ENCODE measurements around the gene RAD51B. TPM values are rescaled to one million over a fixed set of nuclear protein-coding genes. Genes with fewer than 3 reads are reported as not detected.

RAD51B gene
- total and polyA plus RNA-seq, 9 of the 15 experiments (the other 6 are each of a cell fraction or from before 2014, with no cell fraction given): 8.5 to 17.3 (median 11.3) TPM

DNA sequence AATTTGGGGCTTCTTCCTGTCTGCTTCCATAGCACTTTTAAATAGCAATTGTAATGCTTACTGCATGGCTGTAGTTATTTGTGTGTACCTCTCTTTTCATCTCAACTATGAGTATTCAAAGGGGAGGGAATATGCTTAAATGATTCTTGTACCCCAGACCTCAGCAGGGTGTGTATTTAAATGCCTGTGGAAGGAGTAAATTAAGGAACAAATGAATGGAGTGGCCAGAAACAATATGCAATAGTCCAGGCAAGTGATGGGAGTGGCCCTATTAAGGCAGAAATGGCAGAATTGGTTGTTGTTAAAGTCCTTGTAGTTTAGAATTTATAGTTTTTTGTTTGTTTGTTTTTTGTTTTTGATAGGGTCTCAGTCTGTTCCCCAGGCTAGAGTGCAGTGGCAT is 1.5 kb downstream of the RAD51B start:
- Histone ChIP-seq H3K27me3 (ENCODE audit: control insufficient read depth in 2 of 2, insufficient read depth in 2 of 2, low read length in 2 of 2) (no peaks in the 10 kb centered on the region), H3K9me1 (ENCODE audit: control insufficient read depth, insufficient read depth, low read length) (no peaks in the 10 kb centered on the region), H3K79me2 (ENCODE audit: control insufficient read depth, insufficient read depth, low read length) (peaks cover 16% of the 10 kb centered on the region), H3K9ac (ENCODE audit: insufficient read depth in 1 of 2, low read depth in 2 of 2, low read length in 2 of 2) (peak overlapping the region in 1 of 2 experiments; percentile 77; a peak in 2 of 4 replicates), H3K9me3 (replicated peaks; ENCODE audit: control insufficient read depth, insufficient read depth, low read depth, low read length) (no peaks in the 10 kb centered on the region; the same call in 1 of the 2 replicates), H3K4me3 (no peak overlapping the region), H3K36me3 (ENCODE audit: control insufficient read depth, insufficient read depth, low read length) (0 out of 3 replicates have a peak, but pooled peaks cover 3% of the 10 kb centered on the region), H3K4me1 (replicated peaks in 1 of 2; ENCODE audit: control insufficient read depth in 2 of 2, insufficient read depth in 2 of 2, low read length in 2 of 2) (peaks cover 0 to 4% of the 10 kb centered on the region in 2 experiments; a peak in 3 of 5 replicates), H3K4me2 (ENCODE audit: insufficient read depth, low read length) (peak overlapping the region; percentile 92), H4K20me1 (replicated peaks; ENCODE audit: control insufficient read depth, insufficient read depth, low read length) (no peaks in the 10 kb centered on the region), H2AFZ (ENCODE audit: low read depth, low read length) (peak overlapping the region; percentile 79), H3K27ac (ENCODE audit: extremely low read depth, low read depth, low read length) (0 out of 3 replicates have a peak overlapping the region, but pooled peaks have one; percentile 69)
- intact Hi-C loops (cut with micrococcal nuclease) (no loop called here), in situ Hi-C loops (cut with MboI) (loop anchor here (25.0 kb wide), 1 partner anchor 1334 kb away; the partner anchor contains the start of gene CCDC196)
- FAIRE-seq: no peak
- no peak for ATAC-seq
- no peak for DNase-seq (ENCODE audit: extremely low read depth in 1 of 4, low spot score in 3 of 4)
- ChIA-PET CTCF (ENCODE audit: low intra/inter-chr PET ratio) (no interaction called here), POLR2A (no interaction called here)
- no TSS peak for BruUV-seq (replicated peaks)
- no peak for TF ChIP-seq ARID1B (IDR thresholded peaks at IDR 0.05)
- TF ChIP-seq, protein P1, sequence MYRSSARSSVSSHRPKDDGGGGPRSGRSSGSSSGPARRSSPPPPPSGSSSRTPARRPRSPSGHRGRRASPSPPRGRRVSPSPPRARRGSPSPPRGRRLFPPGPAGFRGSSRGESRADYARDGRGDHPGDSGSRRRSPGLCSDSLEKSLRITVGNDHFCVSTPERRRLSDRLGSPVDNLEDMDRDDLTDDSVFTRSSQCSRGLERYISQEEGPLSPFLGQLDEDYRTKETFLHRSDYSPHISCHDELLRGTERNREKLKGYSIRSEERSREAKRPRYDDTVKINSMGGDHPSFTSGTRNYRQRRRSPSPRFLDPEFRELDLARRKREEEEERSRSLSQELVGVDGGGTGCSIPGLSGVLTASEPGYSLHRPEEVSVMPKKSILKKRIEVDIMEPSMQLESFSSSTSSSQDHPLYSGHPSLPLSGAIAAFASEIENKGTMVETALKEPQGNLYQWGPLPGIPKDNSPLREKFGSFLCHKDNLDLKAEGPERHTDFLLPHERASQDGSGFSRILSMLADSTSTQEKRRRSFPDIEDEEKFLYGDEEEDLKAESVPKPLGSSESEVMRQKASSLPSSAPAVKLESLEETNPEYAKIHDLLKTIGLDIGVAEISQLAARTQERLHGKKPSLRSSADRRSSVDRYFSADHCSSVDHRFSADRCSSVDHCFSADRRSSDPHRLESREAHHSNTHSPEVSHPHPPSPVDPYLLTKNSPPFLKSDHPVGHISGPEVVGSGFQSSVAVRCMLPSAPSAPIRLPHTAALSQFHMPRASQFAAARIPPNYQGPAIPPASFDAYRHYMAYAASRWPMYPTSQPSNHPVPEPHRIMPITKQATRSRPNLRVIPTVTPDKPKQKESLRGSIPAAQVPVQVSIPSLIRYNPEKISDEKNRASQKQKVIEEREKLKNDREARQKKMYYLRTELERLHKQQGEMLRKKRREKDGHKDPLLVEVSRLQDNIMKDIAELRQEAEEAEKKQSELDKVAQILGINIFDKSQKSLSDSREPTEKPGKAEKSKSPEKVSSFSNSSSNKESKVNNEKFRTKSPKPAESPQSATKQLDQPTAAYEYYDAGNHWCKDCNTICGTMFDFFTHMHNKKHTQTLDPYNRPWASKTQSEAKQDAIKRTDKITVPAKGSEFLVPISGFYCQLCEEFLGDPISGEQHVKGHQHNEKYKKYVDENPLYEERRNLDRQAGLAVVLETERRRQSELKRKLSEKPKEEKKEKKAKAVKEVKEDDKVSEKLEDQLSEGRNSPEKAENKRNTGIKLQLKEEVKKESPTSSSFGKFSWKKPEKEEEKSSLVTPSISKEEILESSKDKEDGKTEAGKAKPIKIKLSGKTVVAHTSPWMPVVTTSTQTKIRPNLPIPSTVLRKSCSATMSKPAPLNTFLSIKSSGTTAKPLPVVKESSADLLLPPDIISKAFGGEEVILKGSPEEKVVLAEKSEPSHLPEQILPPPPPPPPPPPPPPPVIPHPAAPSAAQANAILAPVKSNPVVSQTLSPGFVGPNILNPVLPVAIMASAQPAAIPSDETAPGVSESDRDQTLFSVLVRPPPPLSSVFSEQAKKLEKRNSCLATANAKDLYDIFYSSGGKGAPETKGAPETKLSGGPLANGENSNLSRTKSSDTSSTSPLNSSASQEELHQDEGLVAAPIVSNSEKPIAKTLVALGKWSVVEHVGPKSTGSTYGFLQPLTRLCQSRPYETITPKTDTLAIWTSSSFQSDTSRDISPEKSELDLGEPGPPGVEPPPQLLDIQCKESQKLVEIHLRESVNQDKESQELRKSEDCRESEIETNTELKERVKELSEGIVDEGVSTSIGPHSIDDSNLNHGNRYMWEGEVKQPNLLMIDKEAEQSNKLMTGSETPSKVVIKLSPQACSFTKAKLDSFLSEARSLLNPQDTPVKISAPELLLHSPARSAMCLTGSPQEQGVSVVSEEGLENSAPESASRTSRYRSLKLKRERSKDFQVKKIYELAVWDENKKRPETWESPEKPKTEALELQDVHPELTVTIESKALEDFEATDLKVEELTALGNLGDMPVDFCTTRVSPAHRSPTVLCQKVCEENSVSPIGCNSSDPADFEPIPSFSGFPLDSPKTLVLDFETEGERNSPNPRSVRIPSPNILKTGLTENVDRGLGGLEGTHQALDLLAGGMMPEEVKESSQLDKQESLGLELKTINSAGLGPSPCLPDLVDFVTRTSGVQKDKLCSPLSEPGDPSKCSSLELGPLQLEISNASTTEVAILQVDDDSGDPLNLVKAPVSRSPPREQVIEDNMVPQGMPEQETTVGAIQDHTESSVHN (IDR thresholded peaks at IDR 0.05; ENCODE audit: borderline replicate concordance in 1 of 2, low read depth in 1 of 2): no peak
- TF ChIP-seq ZFP30 (CRISPR knock-in tag; IDR thresholded peaks at IDR 0.05; ENCODE audit: borderline replicate concordance): no peak
- TF ChIP-seq, protein P2, sequence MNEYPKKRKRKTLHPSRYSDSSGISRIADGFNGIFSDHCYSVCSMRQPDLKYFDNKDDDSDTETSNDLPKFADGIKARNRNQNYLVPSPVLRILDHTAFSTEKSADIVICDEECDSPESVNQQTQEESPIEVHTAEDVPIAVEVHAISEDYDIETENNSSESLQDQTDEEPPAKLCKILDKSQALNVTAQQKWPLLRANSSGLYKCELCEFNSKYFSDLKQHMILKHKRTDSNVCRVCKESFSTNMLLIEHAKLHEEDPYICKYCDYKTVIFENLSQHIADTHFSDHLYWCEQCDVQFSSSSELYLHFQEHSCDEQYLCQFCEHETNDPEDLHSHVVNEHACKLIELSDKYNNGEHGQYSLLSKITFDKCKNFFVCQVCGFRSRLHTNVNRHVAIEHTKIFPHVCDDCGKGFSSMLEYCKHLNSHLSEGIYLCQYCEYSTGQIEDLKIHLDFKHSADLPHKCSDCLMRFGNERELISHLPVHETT (CRISPR knock-in tag; conservative IDR thresholded peaks at IDR 0.05 in 1 of 2, IDR thresholded peaks at IDR 0.05 in 1 of 2): no peak
- no peak for TF ChIP-seq NR4A1 (CRISPR knock-in tag; IDR thresholded peaks at IDR 0.05)
- no peak for TF ChIP-seq NR4A1 (tag; IDR thresholded peaks at IDR 0.05)
- TF ChIP-seq, protein P3, sequence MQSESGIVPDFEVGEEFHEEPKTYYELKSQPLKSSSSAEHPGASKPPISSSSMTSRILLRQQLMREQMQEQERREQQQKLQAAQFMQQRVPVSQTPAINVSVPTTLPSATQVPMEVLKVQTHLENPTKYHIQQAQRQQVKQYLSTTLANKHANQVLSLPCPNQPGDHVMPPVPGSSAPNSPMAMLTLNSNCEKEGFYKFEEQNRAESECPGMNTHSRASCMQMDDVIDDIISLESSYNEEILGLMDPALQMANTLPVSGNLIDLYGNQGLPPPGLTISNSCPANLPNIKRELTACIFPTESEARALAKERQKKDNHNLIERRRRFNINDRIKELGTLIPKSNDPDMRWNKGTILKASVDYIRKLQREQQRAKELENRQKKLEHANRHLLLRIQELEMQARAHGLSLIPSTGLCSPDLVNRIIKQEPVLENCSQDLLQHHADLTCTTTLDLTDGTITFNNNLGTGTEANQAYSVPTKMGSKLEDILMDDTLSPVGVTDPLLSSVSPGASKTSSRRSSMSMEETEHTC (IDR thresholded peaks at IDR 0.05): no peak
- TF ChIP-seq ZNF184 (CRISPR knock-in tag; IDR thresholded peaks at IDR 0.05): no peak
- no peak for TF ChIP-seq HOXB6 (CRISPR knock-in tag; IDR thresholded peaks at IDR 0.05; ENCODE audit: borderline replicate concordance)

Data from K562 (cell line).